Measurements from ENCODE around the gene MYO10.

MYO10 gene

GRCh38 chr5:16644301-16644889, 291.7 kb downstream of the MYO10 start:
- no peak for TF ChIP-seq CTCF (IDR thresholded peaks at IDR 0.05; ENCODE audit: low read depth, low read length)
- H3K4me3 ChIP-seq (ENCODE audit: low read depth, low read length), result no peak overlapping the region

- no peak for TF ChIP-seq CTCF (IDR thresholded peaks at IDR 0.05; ENCODE audit: low read depth, low read length)
- no peak overlapping the region for H3K4me3 ChIP-seq (ENCODE audit: low read depth, low read length)
Measured at GRCh38 chr5:16642867-16643266, 293.2 kb downstream of the MYO10 start.

- TF ChIP-seq CTCF (IDR thresholded peaks at IDR 0.05; ENCODE audit: low read depth, low read length), result no peak
- no peak overlapping the region for H3K4me3 ChIP-seq (ENCODE audit: low read depth, low read length)
Measured at GRCh38 chr5:16639206-16639605, 296.9 kb downstream of the MYO10 start.

GRCh38 chr5:16628376-16628775, 307.7 kb downstream of the MYO10 start:
- TF ChIP-seq CTCF (IDR thresholded peaks at IDR 0.05; ENCODE audit: low read depth, low read length), result no peak
- H3K4me3 ChIP-seq (ENCODE audit: low read depth, low read length), result no peak overlapping the region

- TF ChIP-seq CTCF (IDR thresholded peaks at IDR 0.05; ENCODE audit: low read depth, low read length), result no peak
- no peak overlapping the region for H3K4me3 ChIP-seq (ENCODE audit: low read depth, low read length)
Measured at GRCh38 chr5:16626696-16627264, 309.3 kb downstream of the MYO10 start.

GRCh38 chr5:16625096-16625495, 311.0 kb downstream of the MYO10 start:
- no peak overlapping the region for H3K4me3 ChIP-seq (ENCODE audit: low read depth, low read length)
- TF ChIP-seq CTCF (IDR thresholded peaks at IDR 0.05; ENCODE audit: low read depth, low read length), result no peak

GRCh38 chr5:16619136-16619535, 317.0 kb downstream of the MYO10 start:
- TF ChIP-seq CTCF (IDR thresholded peaks at IDR 0.05; ENCODE audit: low read depth, low read length), result no peak
- no peak overlapping the region for H3K4me3 ChIP-seq (ENCODE audit: low read depth, low read length)
